ENCODE data around the gene PDHA2. TPM values are rescaled to one million over a fixed set of nuclear protein-coding genes. Genes with fewer than 3 reads are reported as not detected.
"Not testable (repeated sequence)": the region's sequence is repeated elsewhere in the genome, so short reads cannot be mapped to it uniquely, and the experiment has no call there.

The PDHA2 gene
- total and polyA plus RNA-seq, 5 donors, result not detected

- H3K4me3 ChIP-seq (ENCODE audit: low read length), result no peak overlapping the region
- H3K27me3 ChIP-seq (ENCODE audit: control insufficient read depth, insufficient read depth), result no peaks in the 10 kb centered on the region
- H3K27ac ChIP-seq (ENCODE audit: low read length), result no peak overlapping the region
- intact Hi-C loops (cut with DNase I), result no loop called here
- ATAC-seq (no peak), DNase-seq (no peak)
- WGBS, result 53% methylated on average over 1 of the region's 1 CpG
- H3K9me3 ChIP-seq (ENCODE audit: control insufficient read depth, low read length), result no peaks in the 10 kb centered on the region
- H3K4me1 ChIP-seq (ENCODE audit: control insufficient read depth, insufficient read depth, low read length), result no peaks in the 10 kb centered on the region
Observed at GRCh38 chr4:95857761-95858160, 17.9 kb downstream of the PDHA2 start.

DNA sequence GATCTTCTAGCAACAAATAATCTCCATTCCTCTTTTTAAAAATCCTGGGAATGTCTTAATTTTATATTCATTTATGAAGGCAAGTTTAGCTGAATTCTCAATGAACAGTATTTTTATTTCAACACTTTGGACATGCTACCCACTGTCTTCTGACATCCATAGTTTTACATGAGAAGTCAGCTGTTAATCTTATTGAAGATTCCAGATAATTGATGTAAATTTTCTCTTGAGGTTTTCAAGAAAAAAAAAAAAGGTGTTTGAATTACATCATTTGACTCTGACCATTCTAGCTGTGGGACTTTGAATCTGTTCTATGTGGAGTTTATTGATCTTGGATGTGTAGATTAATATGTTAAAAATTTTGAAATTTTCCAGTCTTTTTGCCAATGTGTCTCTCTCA, 28.0 kb downstream of the PDHA2 start:
- intact Hi-C loops (cut with DNase I), result no loop called here
- Histone ChIP-seq H3K4me3 (ENCODE audit: low read length) (no peak overlapping the region), H3K27me3 (ENCODE audit: control insufficient read depth, insufficient read depth) (no peaks in the 10 kb centered on the region), H3K9me3 (ENCODE audit: control insufficient read depth, low read length) (no peaks in the 10 kb centered on the region), H3K27ac (ENCODE audit: low read length) (no peak overlapping the region), H3K4me1 (ENCODE audit: control insufficient read depth, insufficient read depth, low read length) (no peaks in the 10 kb centered on the region)
- DNase-seq (no peak), ATAC-seq (no peak)

- H3K9me3 ChIP-seq (ENCODE audit: control insufficient read depth, low read length); intact Hi-C loops (cut with DNase I); ATAC-seq; DNase-seq; H3K27me3 ChIP-seq (ENCODE audit: control insufficient read depth, insufficient read depth); H3K4me1 ChIP-seq (ENCODE audit: control insufficient read depth, insufficient read depth, low read length); H3K27ac ChIP-seq (ENCODE audit: low read length); H3K4me3 ChIP-seq (ENCODE audit: low read length): not testable (repeated sequence)
- 97% methylated on average over 1 of the region's 1 CpG for WGBS
Observed at GRCh38 chr4:95869414-95869813, 29.5 kb downstream of the PDHA2 start.

- Histone ChIP-seq H3K4me3 (ENCODE audit: low read length) (no peak overlapping the region), H3K4me1 (ENCODE audit: control insufficient read depth, insufficient read depth, low read length) (no peaks in the 10 kb centered on the region), H3K27me3 (ENCODE audit: control insufficient read depth, insufficient read depth) (no peaks in the 10 kb centered on the region), H3K9me3 (ENCODE audit: control insufficient read depth, low read length) (no peaks in the 10 kb centered on the region), H3K27ac (ENCODE audit: low read length) (no peak overlapping the region)
- intact Hi-C loops (cut with DNase I), result no loop called here
- no peak for ATAC-seq
- DNase-seq, result no peak
- WGBS, result 17% methylated on average over 1 of the region's 1 CpG
Observed at GRCh38 chr4:95869961-95870500, 30.1 kb downstream of the PDHA2 start.

DNA sequence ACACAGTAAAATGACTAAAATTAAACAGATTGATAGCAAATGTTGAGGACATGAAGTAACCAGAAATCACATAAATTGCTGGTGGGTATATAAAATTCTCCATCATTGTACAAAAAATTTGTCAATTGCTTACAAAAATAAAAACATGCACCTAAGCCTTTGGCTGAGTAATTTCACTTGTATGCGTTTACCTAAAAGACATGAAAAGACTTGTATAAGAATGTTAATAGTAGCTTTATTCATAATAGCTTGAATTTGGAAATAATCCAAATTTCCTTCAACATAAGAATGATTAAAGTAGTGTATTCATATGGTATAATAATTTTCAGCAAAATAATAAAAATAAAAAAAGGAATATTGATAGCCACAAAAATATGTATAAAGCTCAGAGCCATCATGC, 37.7 kb downstream of the PDHA2 start:
- Histone ChIP-seq H3K27ac (ENCODE audit: low read length) (no peak overlapping the region), H3K4me3 (ENCODE audit: low read length) (no peak overlapping the region), H3K4me1 (ENCODE audit: control insufficient read depth, insufficient read depth, low read length) (no peaks in the 10 kb centered on the region), H3K9me3 (ENCODE audit: control insufficient read depth, low read length) (no peaks in the 10 kb centered on the region), H3K27me3 (ENCODE audit: control insufficient read depth, insufficient read depth) (no peaks in the 10 kb centered on the region)
- 90% methylated on average over 1 of the region's 1 CpG for WGBS
- intact Hi-C loops (cut with DNase I), result no loop called here
- ATAC-seq (no peak), DNase-seq (no peak)

- Histone ChIP-seq H3K27ac (ENCODE audit: low read length) (no peak overlapping the region), H3K27me3 (ENCODE audit: control insufficient read depth, insufficient read depth) (no peaks in the 10 kb centered on the region), H3K4me3 (ENCODE audit: low read length) (no peak overlapping the region), H3K4me1 (ENCODE audit: control insufficient read depth, insufficient read depth, low read length) (no peaks in the 10 kb centered on the region), H3K9me3 (ENCODE audit: control insufficient read depth, low read length) (no peaks in the 10 kb centered on the region)
- 84% methylated on average over 3 of the region's 3 CpGs for WGBS
- intact Hi-C loops (cut with DNase I), result no loop called here
- DNase-seq (no peak), ATAC-seq (no peak)
Observed at GRCh38 chr4:95887551-95887950, 47.7 kb downstream of the PDHA2 start.

DNA sequence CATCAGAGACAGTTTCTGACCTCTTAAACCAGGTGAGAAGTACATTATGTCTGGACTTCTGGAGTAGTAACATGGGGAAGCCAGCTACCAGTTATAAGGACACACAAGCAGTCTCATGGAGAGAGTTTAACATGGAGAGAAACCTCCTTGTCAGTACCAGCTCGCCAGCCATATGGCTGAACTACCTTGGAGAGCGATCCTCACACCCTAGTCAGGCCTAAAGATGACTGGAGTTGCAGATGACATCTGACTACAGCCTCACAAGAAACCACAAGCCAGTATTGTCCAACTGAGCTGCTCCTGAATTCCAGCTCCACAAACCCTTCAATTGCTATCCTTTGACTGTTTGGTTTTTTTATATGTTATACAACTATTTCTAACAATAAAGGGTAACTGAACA, 49.8 kb downstream of the PDHA2 start:
- H3K9me3 ChIP-seq (ENCODE audit: control insufficient read depth, low read length), result no peaks in the 10 kb centered on the region
- DNase-seq (no peak), ATAC-seq (no peak)
- H3K27ac ChIP-seq (ENCODE audit: low read length), result no peak overlapping the region
- 62% methylated on average over 2 of the region's 2 CpGs for WGBS
- no peak overlapping the region for H3K4me3 ChIP-seq (ENCODE audit: low read length)
- intact Hi-C loops (cut with DNase I), result no loop called here
- no peaks in the 10 kb centered on the region for H3K4me1 ChIP-seq (ENCODE audit: control insufficient read depth, insufficient read depth, low read length)
- no peaks in the 10 kb centered on the region for H3K27me3 ChIP-seq (ENCODE audit: control insufficient read depth, insufficient read depth)
